NT2/D1 (cell line): ENCODE measurements around the gene ZNF792.

ENCODE experiments used
- SUZ12 ChIP-seq: IDR thresholded peaks from 2 replicates; pipeline ENCODE4 v1.6.1; 2011; ENCODE audit not compliant: insufficient read length, insufficient read depth; ENCODE audit errors: extremely low read depth
- YY1 ChIP-seq: IDR thresholded peaks from 2 replicates; pipeline ENCODE4 v1.6.1; 2011; ENCODE audit not compliant: insufficient read length, insufficient read depth

DNA sequence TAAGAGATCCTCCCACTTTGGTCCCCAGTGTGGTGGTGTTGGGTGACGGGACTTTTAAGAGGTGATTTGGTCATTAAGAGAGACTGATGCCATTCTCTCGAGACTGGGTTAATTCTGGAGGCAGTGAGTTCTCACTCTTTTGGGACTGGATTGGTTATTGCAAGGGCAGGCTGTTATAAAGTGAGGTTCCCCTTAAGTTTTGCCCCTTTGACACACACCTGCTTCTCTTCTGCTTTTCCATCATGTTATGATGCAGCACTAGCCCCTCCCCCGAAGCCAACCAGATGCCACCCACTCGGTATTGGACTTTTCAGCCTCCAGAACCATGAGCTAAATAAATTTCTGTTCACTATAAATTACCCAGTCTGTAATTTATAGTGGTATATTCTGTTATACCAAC is 19.8 kb upstream of the ZNF792 start:
- TF ChIP-seq YY1, result no peak
- no peak for TF ChIP-seq SUZ12
